Amygdala (tissue), 56 donors: ENCODE results near the gene PPM1G.
A peak's percentile ranks its signal among the peaks of the same experiment; 100 is the strongest.
"Not testable (repeated sequence)": the region's sequence is repeated elsewhere in the genome, so short reads cannot be mapped to it uniquely, and the experiment has no call there.

Source experiments
- DNase-seq, 56 donors: peaks; one replicate each; lab custom pipeline; 2025; lab: John Stamatoyannopoulos, UW

Gene PPM1G

GRCh38 chr2:27376866-27377617 is 32.3 kb downstream of the PPM1G start:
- no peak for DNase-seq

- DNase-seq, result no peak
These were observed 33.1 kb downstream of the PPM1G start for GRCh38 chr2:27376151-27376865.

GRCh38 chr2:27375513-27376099 is 33.8 kb downstream of the PPM1G start:
- DNase-seq, result no peak

DNA sequence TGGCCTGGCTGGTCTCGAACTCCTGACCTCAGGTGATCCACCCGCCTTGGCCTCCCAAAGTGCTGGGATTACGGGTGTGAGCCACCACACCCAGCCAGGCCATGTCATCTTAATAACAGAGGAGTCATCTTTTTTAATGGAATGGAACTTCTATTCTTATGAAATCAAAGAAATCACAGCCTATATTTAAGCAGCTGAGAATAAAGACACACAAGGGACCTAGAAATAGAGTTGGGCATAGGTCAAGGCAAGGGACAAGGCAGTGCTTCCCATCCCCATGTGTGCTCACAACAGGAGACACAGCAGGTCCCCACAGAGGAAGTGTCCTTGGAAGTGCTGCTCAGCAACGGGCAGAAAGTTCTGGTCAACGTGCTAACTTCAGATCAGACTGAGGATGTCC is 35.8 kb downstream of the PPM1G start:
- DNase-seq, result no peak

- DNase-seq, result no peak
These were observed 36.5 kb downstream of the PPM1G start for GRCh38 chr2:27372937-27373336.

- peak in 5 of 56 donors; percentile 16 to 51 (median 39) for DNase-seq
These were observed 38.4 kb downstream of the PPM1G start for GRCh38 chr2:27370816-27371620.

GRCh38 chr2:27370026-27370815 is 39.2 kb downstream of the PPM1G start, which contains the start of the genes EIF2B4 and SNX17:
Gene EIF2B4 (minus strand): TSS chr2:27370338. CDS start chr2:27370314, 24 bp downstream.
Gene SNX17 (plus strand): TSS chr2:27370616. CDS start chr2:27370744, 128 bp downstream.
- peak; percentile 53 to 100 (median 99) for DNase-seq

GRCh38 chr2:27369471-27370025 is 39.8 kb downstream of the PPM1G start:
- peak in 32 of 56 donors; percentile 15 to 74 (median 58) for DNase-seq

- DNase-seq, result no peak
These were observed 45.5 kb downstream of the PPM1G start for GRCh38 chr2:27363933-27364332.

GRCh38 chr2:27362678-27363420 is 46.5 kb downstream of the PPM1G start:
- DNase-seq, result no peak

GRCh38 chr2:27356382-27357181 is 52.8 kb downstream of the PPM1G start, which contains the start of gene GTF3C2:
Gene GTF3C2 (minus strand): TSS chr2:27356764. CDS start chr2:27343554, 13,210 bp downstream.
- DNase-seq, result peak; percentile 66 to 100 (median 95)

GRCh38 chr2:27356056-27356381 is 53.4 kb downstream of the PPM1G start:
- peak in 5 of 56 donors; percentile 30 to 56 (median 37) for DNase-seq

DNA sequence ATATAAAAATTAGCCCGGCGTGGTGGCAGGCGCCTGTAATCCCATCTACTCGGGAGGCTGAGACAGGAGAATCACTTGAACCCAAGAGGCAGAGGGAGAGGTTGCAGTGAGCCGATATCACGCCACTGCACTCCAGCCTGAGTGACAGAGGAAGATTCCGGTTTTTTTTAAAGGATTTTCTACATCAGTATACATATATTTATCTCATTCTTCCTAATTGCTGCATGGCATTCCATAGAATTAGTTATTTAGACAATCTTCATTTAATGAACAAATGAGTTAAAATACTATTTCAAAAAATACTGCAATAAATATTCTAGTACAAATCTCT is 54.8 kb downstream of the PPM1G start:
- no peak for DNase-seq

DNA sequence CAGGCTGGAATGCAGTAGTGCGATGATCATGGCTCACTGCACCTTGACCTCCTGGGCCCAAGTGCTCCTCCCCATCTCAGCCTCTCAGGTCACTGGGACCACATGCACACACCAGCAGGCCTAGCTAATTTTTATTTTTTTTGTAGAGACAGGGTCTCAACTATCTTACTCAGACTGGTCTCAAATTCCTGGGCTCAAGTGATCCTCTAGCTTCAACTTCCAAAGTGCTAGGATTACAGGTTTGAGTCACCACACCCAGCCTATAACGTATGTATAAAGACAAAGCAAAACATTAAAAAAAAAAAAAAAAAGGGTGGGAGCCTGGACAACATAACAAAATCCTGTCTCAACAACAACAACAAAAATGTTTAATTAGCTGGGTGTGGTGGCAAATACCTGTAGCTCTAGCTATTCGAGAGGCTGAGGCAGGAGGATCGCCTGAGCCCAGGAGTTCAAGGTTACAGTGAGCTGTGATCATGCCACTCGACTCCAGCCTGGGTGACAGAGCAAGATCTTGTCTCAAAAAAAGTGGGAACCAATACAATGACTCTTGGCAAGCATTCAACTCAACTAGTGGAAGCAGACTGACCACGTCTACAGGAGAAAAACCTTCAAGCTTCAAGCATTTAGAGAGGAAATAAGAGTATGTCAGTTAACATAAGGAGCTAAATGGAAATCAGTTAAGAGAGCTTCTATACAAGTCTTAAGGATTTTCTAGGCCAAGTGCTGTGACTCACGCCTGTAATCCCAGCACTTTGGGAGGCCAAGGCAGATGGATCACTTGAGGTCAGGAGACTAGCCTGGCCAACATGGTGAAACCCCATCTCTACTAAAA is 55.4 kb downstream of the PPM1G start:
- DNase-seq, result no peak

GRCh38 chr2:27353386-27353761 is 56.0 kb downstream of the PPM1G start:
- not testable (repeated sequence) for DNase-seq

DNA sequence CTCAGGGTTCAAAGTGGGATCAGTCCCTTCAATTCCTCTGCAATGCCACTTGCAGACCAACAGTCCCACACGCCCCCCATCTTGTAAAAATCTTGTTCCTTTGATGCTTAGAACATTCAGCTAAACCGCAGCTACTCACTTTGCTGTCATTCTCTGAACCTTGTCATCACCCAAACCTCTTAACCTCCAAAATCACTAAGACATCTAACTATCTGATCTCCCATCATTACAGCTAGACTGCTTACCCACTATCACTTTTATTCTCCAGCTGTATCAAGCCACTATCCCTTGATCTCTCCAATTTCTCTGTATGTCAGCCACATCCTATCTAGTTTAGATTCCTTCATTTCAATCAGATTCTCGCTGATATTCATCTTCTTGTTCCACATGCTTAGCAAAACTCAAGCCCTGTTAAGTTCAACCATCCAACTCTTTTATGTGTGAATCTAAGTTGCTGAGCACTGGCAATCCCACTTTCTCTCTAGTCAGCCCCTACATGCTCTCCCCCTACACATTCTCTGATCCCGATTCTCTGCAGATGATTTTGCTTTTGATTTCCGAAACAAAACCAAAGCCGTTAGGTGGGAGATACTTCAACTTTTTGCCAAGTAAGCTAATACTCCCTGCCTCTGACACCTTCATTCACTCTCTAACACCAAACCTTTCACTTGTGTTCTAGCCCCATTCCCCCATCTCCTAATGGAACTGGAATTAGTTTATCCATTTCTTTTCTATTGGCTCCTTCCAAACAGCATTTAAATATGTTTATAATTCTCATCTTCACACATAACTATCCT is 57.4 kb downstream of the PPM1G start:
- no peak for DNase-seq
